Stimulated activated CD4-positive, alpha-beta T cell treated with anti-CD3 and anti-CD28 coated beads, TNF-alpha, amount 100 ng/mL, for 4 hours (primary cell): ENCODE results near the gene GPN2.

Experiments
- DNase-seq, 3 experiments: peaks; one replicate each; pipeline ENCODE4 v3.0.0-alpha.2; 2020; ENCODE audit warnings: low read depth in 3 of 3

The GPN2 gene

GRCh38 chr1:26889551-26890466 lies at the start of gene GPN2:
Gene GPN2, minus strand, starts transcription at chr1:26890283. Its CDS starts 187 bp downstream, at chr1:26890096.
- DNase-seq: peak; percentile 51 to 58 (median 52)

GRCh38 chr1:26938659-26939025 lies 48.6 kb upstream of the GPN2 start:
- DNase-seq: no peak

GRCh38 chr1:26938004-26938658 lies 48.0 kb upstream of the GPN2 start:
- DNase-seq: no peak

GRCh38 chr1:26936823-26937222 lies 46.7 kb upstream of the GPN2 start:
- no peak for DNase-seq

- DNase-seq: no peak
Measured at GRCh38 chr1:26932531-26932930, 42.4 kb upstream of the GPN2 start.

- no peak for DNase-seq
Measured at GRCh38 chr1:26923711-26924110, 33.6 kb upstream of the GPN2 start.

- DNase-seq: no peak
Measured at GRCh38 chr1:26922901-26923300, 32.8 kb upstream of the GPN2 start.

- DNase-seq: no peak
Measured at GRCh38 chr1:26922431-26922729, 32.3 kb upstream of the GPN2 start.

GRCh38 chr1:26921540-26922430 lies 31.7 kb upstream of the GPN2 start, which contains the start of gene NUDC:
Gene NUDC, plus strand, starts transcription at chr1:26921743. Its CDS starts 106 bp downstream, at chr1:26921849.
- DNase-seq: peak; percentile 87 to 91 (median 90)

- no peak for DNase-seq
Measured at GRCh38 chr1:26921126-26921539, 31.1 kb upstream of the GPN2 start.

- DNase-seq: no peak
Measured at GRCh38 chr1:26915204-26915842, 25.2 kb upstream of the GPN2 start.

GRCh38 chr1:26913754-26914619 lies 23.9 kb upstream of the GPN2 start, which contains the start of gene NR0B2:
Gene NR0B2, minus strand, starts transcription at chr1:26913975. Its CDS starts 35 bp downstream, at chr1:26913940.
- no peak for DNase-seq

GRCh38 chr1:26913389-26913753 lies 23.3 kb upstream of the GPN2 start:
- no peak for DNase-seq

GRCh38 chr1:26912147-26912490 lies 22.0 kb upstream of the GPN2 start:
- no peak for DNase-seq

GRCh38 chr1:26911399-26912146 lies 21.5 kb upstream of the GPN2 start:
- DNase-seq: no peak

GRCh38 chr1:26910343-26911160 lies 20.5 kb upstream of the GPN2 start:
- DNase-seq: no peak

GRCh38 chr1:26909951-26910342 lies 19.9 kb upstream of the GPN2 start:
- no peak for DNase-seq

GRCh38 chr1:26907071-26907917 lies 17.2 kb upstream of the GPN2 start:
- no peak for DNase-seq
